Bronchial epithelial cell (primary cell): ENCODE measurements around the gene PTPRO. TPM values are rescaled to one million over a fixed set of nuclear protein-coding genes. Genes with fewer than 3 reads are reported as not detected.

Experiments
- DNase-seq: peaks from one replicate; pipeline ENCODE4 v3.0.0-alpha.2; 2010; ENCODE audit warnings: low read depth
- FAIRE-seq: peaks from 2 replicates; lab custom pipeline; 2011; peaks lifted over from hg19 to GRCh38; lab: Jason Lieb, UNC
- H3K27me3 ChIP-seq: 2 replicates; pipeline ENCODE4 v1.5.1; 2011; ENCODE audit warnings: low read length; ENCODE audit not compliant: control insufficient read depth, insufficient read depth
- H3K36me3 ChIP-seq: 2 replicates; pipeline ENCODE4 v1.5.1; 2011; ENCODE audit warnings: low read length; ENCODE audit not compliant: control insufficient read depth, insufficient read depth
- H3K4me3 ChIP-seq: 2 replicates; pipeline ENCODE4 v1.5.1; 2011; ENCODE audit warnings: mild to moderate bottlenecking, low read depth, low read length, control low read depth
- total RNA-seq: library from RNA; depleted of rRNA; stranded (reverse); fragments of >200 nt; gene quantifications from 2 replicates; pipeline ENCODE4 v1.2.1, GENCODE V29; 2014
- TF ChIP-seq, protein P1 (sequence below): IDR thresholded peaks from 2 replicates; pipeline ENCODE4 v1.5.1; 2011; ENCODE audit warnings: mild to moderate bottlenecking, moderate library complexity, low read length, control low read depth, inconsistent platforms; ENCODE audit not compliant: insufficient read depth, severe bottlenecking

Gene PTPRO
- total RNA-seq, 1 donor from 2014 or later: under 0.01 TPM

DNA sequence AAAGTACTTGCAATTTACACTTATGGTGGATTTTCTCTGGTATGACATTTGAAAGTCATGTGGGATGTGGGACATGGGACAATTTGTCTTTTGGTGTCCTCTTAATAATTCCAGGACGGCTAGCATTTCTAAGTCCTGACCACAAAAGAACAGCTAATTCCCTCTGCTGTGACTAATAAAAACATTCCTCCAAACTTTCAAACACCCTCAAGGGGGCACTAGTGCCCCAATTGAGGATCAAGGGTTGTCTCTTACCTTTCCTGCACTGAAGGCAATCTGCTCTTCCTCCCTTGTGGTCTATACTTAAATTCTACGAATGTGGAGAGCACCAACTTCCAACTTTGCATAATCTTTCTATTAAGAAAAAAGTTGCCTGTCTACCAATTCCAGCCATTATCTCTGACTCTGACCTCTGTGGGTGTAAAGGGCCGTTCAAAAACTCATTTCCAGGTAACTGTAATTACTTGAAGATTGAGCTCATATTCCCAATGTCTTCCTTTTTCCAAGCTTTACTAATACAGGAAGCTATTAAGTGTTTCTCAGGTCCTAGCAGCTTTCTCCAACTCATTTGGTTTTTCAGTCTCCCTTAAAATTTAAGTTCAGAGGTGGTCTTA, 210.2 kb downstream of the PTPRO start:
- Histone ChIP-seq H3K4me3 (no peak overlapping the region), H3K36me3 (no peaks in the 10 kb centered on the region), H3K27me3 (no peaks in the 10 kb centered on the region)
- peak; percentile 70 for DNase-seq
- FAIRE-seq: no peak
- TF ChIP-seq, protein P1, sequence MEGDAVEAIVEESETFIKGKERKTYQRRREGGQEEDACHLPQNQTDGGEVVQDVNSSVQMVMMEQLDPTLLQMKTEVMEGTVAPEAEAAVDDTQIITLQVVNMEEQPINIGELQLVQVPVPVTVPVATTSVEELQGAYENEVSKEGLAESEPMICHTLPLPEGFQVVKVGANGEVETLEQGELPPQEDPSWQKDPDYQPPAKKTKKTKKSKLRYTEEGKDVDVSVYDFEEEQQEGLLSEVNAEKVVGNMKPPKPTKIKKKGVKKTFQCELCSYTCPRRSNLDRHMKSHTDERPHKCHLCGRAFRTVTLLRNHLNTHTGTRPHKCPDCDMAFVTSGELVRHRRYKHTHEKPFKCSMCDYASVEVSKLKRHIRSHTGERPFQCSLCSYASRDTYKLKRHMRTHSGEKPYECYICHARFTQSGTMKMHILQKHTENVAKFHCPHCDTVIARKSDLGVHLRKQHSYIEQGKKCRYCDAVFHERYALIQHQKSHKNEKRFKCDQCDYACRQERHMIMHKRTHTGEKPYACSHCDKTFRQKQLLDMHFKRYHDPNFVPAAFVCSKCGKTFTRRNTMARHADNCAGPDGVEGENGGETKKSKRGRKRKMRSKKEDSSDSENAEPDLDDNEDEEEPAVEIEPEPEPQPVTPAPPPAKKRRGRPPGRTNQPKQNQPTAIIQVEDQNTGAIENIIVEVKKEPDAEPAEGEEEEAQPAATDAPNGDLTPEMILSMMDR: peak; percentile 62

DNA sequence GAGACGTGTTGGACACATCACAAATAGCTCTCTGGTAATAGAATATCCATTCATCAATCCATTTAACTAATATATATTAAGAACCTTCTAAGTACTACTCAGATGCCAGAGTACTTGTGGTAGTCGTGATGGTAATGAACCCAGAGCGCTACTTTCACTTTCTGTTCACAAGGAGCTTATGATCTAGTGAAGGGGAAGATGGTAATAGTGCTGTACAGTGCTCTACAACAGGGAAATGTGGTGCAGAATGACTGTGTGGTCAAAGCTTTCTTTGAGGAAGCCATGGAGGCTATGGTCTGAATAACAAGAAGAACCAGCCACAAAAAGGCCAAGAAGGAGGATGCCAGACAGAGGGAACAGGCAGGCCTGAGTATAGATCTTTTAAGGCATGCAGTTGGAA, 212.0 kb downstream of the PTPRO start:
- no peak for DNase-seq
- no peak overlapping the region for H3K4me3 ChIP-seq
- no peaks in the 10 kb centered on the region for H3K36me3 ChIP-seq
- H3K27me3 ChIP-seq: no peaks in the 10 kb centered on the region
- TF ChIP-seq, protein P1: no peak
- FAIRE-seq: no peak

DNA sequence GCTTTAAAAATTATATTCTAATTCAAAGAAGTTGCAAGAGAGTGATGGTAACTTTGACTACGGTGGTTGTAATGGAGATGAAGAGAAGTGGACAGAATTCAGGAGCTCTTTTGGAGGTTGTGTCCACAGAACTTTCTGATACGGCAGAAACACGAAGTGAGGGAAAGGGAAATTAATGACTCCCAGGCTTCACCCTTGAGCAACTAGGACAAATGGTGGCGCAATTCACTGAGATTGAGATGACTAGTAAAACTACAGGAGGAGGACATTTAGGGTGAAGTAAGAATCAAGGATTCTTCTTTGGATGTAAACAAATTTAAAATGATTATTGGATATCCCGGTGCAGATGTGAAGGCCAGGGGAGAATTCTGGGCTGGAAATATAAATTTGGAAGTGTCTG, 212.6 kb downstream of the PTPRO start:
- FAIRE-seq (no peak), DNase-seq (no peak)
- H3K27me3 ChIP-seq: no peaks in the 10 kb centered on the region
- no peaks in the 10 kb centered on the region for H3K36me3 ChIP-seq
- H3K4me3 ChIP-seq: no peak overlapping the region
- TF ChIP-seq, protein P1: no peak

DNA sequence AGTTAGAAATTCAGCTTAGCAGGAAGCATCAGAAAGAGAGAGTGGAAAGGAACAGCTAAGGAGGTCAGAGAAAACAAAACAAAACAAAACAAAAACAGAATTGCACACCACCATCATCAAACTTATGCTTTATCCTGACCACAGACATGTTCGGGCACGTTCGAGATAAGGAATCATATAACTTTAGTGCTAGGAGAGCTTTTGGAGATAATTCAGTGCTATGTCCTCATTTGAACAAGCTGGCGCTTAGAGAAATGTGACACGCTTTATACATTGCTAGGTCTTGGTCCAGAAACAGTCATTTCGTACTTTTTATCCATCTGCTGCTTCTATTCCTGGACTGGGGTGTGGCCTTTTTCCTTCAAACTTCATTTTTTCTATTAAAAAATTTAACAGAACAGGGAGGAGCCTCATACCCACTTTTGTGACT, 213.1 kb downstream of the PTPRO start:
- no peak for FAIRE-seq
- TF ChIP-seq, protein P1: no peak
- Histone ChIP-seq H3K36me3 (no peaks in the 10 kb centered on the region), H3K27me3 (no peaks in the 10 kb centered on the region), H3K4me3 (no peak overlapping the region)
- DNase-seq: peak; percentile 38

DNA sequence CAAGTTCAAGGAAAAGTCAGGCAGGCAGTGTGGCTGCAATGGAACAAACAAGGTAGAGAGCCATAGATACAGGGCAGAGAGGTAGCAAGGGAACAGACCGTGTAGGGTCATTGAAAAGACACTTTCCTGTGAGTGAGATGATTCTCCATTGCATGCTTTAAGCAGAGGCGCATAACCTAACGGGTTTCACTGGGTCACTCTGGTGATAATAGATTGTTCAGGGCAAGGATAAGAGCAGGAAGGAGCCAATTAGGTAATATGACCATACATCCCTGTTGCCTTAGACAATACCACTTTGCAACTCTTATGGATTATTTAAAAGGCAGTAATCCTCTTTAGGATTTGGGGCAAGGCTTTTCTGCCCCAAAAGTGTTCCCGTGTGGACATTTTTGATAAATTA, 214.1 kb downstream of the PTPRO start:
- Histone ChIP-seq H3K27me3 (no peaks in the 10 kb centered on the region), H3K4me3 (no peak overlapping the region), H3K36me3 (no peaks in the 10 kb centered on the region)
- no peak for DNase-seq
- no peak for FAIRE-seq
- TF ChIP-seq, protein P1: no peak

DNA sequence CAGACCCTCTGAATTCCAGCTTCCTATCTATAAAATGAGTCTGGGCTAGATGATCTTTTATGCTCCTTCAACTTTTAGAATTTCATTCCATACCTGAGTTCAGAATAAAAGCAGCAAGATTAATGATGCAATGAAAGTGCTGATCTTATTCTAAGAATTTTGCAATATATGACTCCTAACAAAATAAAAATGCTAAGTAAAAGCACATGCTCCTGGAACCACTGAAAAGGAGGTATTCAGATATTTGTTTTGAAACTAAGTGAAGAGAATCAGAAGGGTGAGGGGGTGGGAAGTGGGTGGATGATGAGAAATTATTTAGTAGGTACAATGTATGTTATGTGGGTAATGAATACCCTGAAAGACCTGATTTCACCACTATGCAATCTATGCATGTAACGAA, 216.6 kb downstream of the PTPRO start:
- DNase-seq: no peak
- H3K27me3 ChIP-seq: no peaks in the 10 kb centered on the region
- no peak overlapping the region for H3K4me3 ChIP-seq
- H3K36me3 ChIP-seq: no peaks in the 10 kb centered on the region
- FAIRE-seq: no peak
- TF ChIP-seq, protein P1: no peak
